ENCODE measurements around the gene GCGR. TPM values are rescaled to one million over a fixed set of nuclear protein-coding genes. Genes with fewer than 3 reads are reported as not detected.

The GCGR gene
- total and polyA plus RNA-seq, 2 of the 13 experiments (the other 11 are each of a cell fraction or from before 2014, with no cell fraction given), result 0.04 to 0.13 TPM

DNA sequence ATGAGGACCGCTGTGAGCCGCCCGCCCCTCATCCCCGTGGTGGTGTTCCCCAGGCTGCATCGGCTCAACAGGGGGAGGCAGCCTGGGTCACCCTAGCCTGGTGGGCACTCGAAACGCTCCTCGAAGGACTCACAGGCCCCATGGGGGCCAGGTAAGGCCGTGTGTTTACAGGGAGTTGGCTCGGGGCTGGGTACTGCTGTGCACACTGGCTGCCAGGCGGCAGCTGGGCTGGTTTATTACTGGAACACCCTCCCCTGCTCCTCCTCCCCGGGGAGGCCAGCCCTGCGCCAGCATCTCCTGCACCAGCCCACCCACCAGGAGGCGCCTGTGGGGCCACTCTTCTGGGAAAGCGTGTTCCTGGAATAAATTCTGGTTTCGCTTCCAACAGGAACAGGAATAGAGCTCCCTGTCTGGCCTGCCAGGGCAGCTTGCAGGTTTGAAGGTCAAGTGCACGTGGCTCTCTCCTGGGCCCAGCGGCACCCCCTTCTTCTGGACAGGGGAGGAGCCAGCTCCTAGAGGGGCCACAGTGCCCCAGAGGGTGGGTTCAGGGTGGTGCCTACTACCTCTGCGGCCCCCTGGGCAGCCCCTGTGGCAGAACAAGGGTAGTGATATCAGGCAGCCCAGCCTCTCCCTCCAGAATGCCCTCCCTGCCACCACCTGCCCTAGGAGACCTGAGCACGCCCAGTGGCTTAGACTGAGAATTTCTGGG lies 17.8 kb downstream of the GCGR start (continued):
- TF ChIP-seq ONECUT2 (CRISPR knock-in tag; IDR thresholded peaks at IDR 0.05) (no peak), POLR2G (IDR thresholded peaks at IDR 0.05; ENCODE audit: low read depth, low read length) (no peak; the same call in none of the 2 replicates), ATAD3A (CRISPR knock-in tag; IDR thresholded peaks at IDR 0.05) (no peak), GPN1 (CRISPR knock-in tag; IDR thresholded peaks at IDR 0.05; ENCODE audit: borderline replicate concordance) (no peak), GLI4 (CRISPR knock-in tag; IDR thresholded peaks at IDR 0.05; ENCODE audit: borderline replicate concordance) (no peak), SALL2 (CRISPR knock-in tag; IDR thresholded peaks at IDR 0.05) (0 out of 2 replicates have a peak, but pooled peaks have one; percentile 78), HNF4A (CRISPR knock-in tag; IDR thresholded peaks at IDR 0.05) (peak; percentile 36; the same call in 1 of the 2 replicates), ZNF292 (CRISPR knock-in tag; IDR thresholded peaks at IDR 0.05; ENCODE audit: borderline replicate concordance, low read depth) (no peak), MAF1 (CRISPR knock-in tag; IDR thresholded peaks at IDR 0.05; ENCODE audit: borderline replicate concordance) (0 out of 2 replicates have a peak, but pooled peaks have one; percentile 35), SAFB2 (CRISPR knock-in tag; IDR thresholded peaks at IDR 0.05; ENCODE audit: borderline replicate concordance, low read depth) (no peak; the same call in 1 of the 2 replicates), MAFK (conservative IDR thresholded peaks at IDR 0.05 in 1 of 2, IDR thresholded peaks at IDR 0.05 in 1 of 2; ENCODE audit: low read length in 2 of 2) (no peak), MTA3 (CRISPR knock-in tag; IDR thresholded peaks at IDR 0.05) (no peak), SRF (IDR thresholded peaks at IDR 0.05; ENCODE audit: low read depth, low read length) (no peak), ZNF17 (CRISPR knock-in tag; IDR thresholded peaks at IDR 0.05) (no peak), ERF (CRISPR knock-in tag; IDR thresholded peaks at IDR 0.05) (peak; percentile 83), ZNF180 (CRISPR knock-in tag; IDR thresholded peaks at IDR 0.05; ENCODE audit: borderline replicate concordance, low read depth) (no peak), ZEB1 (IDR thresholded peaks at IDR 0.05; ENCODE audit: insufficient replicate concordance, low read depth) (no peak), KLF11 (CRISPR knock-in tag; IDR thresholded peaks at IDR 0.05) (peak; percentile 71), ZNF136 (CRISPR knock-in tag; IDR thresholded peaks at IDR 0.05; ENCODE audit: low read depth) (no peak), BCL6 (CRISPR knock-in tag; IDR thresholded peaks at IDR 0.05) (peak; percentile 91)
- TF ChIP-seq, protein P1, sequence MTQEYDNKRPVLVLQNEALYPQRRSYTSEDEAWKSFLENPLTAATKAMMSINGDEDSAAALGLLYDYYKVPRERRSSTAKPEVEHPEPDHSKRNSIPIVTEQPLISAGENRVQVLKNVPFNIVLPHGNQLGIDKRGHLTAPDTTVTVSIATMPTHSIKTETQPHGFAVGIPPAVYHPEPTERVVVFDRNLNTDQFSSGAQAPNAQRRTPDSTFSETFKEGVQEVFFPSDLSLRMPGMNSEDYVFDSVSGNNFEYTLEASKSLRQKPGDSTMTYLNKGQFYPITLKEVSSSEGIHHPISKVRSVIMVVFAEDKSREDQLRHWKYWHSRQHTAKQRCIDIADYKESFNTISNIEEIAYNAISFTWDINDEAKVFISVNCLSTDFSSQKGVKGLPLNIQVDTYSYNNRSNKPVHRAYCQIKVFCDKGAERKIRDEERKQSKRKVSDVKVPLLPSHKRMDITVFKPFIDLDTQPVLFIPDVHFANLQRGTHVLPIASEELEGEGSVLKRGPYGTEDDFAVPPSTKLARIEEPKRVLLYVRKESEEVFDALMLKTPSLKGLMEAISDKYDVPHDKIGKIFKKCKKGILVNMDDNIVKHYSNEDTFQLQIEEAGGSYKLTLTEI (CRISPR knock-in tag; conservative IDR thresholded peaks at IDR 0.05), result no peak
- TF ChIP-seq, protein P2, sequence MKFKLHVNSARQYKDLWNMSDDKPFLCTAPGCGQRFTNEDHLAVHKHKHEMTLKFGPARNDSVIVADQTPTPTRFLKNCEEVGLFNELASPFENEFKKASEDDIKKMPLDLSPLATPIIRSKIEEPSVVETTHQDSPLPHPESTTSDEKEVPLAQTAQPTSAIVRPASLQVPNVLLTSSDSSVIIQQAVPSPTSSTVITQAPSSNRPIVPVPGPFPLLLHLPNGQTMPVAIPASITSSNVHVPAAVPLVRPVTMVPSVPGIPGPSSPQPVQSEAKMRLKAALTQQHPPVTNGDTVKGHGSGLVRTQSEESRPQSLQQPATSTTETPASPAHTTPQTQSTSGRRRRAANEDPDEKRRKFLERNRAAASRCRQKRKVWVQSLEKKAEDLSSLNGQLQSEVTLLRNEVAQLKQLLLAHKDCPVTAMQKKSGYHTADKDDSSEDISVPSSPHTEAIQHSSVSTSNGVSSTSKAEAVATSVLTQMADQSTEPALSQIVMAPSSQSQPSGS (CRISPR knock-in tag; IDR thresholded peaks at IDR 0.05), result peak; percentile 50; the same call in 1 of the 2 replicates
- TF ChIP-seq, protein P3, sequence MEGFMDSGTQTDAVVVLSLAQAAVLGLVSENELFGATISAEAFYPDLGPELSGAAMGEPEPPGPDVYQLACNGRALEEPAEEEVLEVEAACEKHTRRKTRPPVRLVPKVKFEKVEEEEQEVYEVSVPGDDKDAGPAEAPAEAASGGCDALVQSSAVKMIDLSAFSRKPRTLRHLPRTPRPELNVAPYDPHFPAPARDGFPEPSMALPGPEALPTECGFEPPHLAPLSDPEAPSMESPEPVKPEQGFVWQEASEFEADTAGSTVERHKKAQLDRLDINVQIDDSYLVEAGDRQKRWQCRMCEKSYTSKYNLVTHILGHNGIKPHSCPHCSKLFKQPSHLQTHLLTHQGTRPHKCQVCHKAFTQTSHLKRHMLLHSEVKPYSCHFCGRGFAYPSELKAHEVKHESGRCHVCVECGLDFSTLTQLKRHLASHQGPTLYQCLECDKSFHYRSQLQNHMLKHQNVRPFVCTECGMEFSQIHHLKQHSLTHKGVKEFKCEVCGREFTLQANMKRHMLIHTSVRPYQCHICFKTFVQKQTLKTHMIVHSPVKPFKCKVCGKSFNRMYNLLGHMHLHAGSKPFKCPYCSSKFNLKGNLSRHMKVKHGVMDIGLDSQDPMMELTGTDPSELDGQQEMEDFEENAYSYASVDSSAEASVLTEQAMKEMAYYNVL (CRISPR knock-in tag; IDR thresholded peaks at IDR 0.05; ENCODE audit: borderline replicate concordance), result peak; percentile 36; the same call in 1 of the 2 replicates
- TF ChIP-seq, protein P4, sequence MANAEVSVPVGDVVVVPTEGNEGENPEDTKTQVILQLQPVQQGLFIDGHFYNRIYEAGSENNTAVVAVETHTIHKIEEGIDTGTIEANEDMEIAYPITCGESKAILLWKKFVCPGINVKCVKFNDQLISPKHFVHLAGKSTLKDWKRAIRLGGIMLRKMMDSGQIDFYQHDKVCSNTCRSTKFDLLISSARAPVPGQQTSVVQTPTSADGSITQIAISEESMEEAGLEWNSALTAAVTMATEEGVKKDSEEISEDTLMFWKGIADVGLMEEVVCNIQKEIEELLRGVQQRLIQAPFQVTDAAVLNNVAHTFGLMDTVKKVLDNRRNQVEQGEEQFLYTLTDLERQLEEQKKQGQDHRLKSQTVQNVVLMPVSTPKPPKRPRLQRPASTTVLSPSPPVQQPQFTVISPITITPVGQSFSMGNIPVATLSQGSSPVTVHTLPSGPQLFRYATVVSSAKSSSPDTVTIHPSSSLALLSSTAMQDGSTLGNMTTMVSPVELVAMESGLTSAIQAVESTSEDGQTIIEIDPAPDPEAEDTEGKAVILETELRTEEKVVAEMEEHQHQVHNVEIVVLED (CRISPR knock-in tag; IDR thresholded peaks at IDR 0.05; ENCODE audit: borderline replicate concordance), result peak; percentile 52; the same call in 1 of the 2 replicates

All from HepG2 (cell line).